KMS-11 (cell line): ENCODE measurements around the gene STAT5B.

Experiments
- H2AFZ ChIP-seq: fragments of 200-600 bp; sonication (generic); 2 replicates; pipeline ENCODE4 v1.6.1; 2016; ENCODE audit warnings: antibody characterized with exemption, mixed run types, low read depth
- H3K27ac ChIP-seq: fragments of 200-600 bp; sonication (generic); 2 replicates; pipeline ENCODE4 v1.6.1; 2016; ENCODE audit warnings: mild to moderate bottlenecking, mixed run types
- H3K27me3 ChIP-seq: fragments of 200-600 bp; sonication (generic); 2 replicates; pipeline ENCODE4 v1.6.1; 2017; ENCODE audit warnings: mild to moderate bottlenecking, low read depth, mixed run types, moderate library complexity; ENCODE audit not compliant: insufficient read depth
- H3K36me3 ChIP-seq: fragments of 200-600 bp; sonication (generic); 2 replicates; pipeline ENCODE4 v1.6.1; 2017; ENCODE audit warnings: mild to moderate bottlenecking, mixed run types; ENCODE audit not compliant: insufficient read depth
- H3K4me1 ChIP-seq: fragments of 200-600 bp; sonication (generic); 2 replicates; pipeline ENCODE4 v1.6.1; 2016; ENCODE audit warnings: mild to moderate bottlenecking, low read depth, mixed run types; ENCODE audit not compliant: poor library complexity, severe bottlenecking
- H3K4me2 ChIP-seq: fragments of 200-600 bp; sonication (generic); 2 replicates; pipeline ENCODE4 v1.7.0; 2016; ENCODE audit warnings: mild to moderate bottlenecking, mixed run types
- H3K4me3 ChIP-seq: fragments of 200-600 bp; sonication (generic); IDR thresholded peaks from 2 replicates; pipeline ENCODE4 v1.6.1; 2017; ENCODE audit warnings: low read depth, low read length, mixed read lengths; ENCODE audit not compliant: insufficient read depth
- H3K79me2 ChIP-seq: fragments of 200-600 bp; sonication (generic); 2 replicates; pipeline ENCODE4 v1.6.1; 2016; ENCODE audit warnings: low read depth, mixed run types; ENCODE audit not compliant: insufficient read depth
- H3K9ac ChIP-seq: fragments of 200-600 bp; sonication (generic); 2 replicates; pipeline ENCODE4 v1.6.1; 2016; ENCODE audit warnings: mild to moderate bottlenecking, mixed run types
- H4K20me1 ChIP-seq: fragments of 200-600 bp; sonication (generic); 2 replicates; pipeline ENCODE4 v1.6.1; 2016; ENCODE audit warnings: mild to moderate bottlenecking, mixed run types; ENCODE audit not compliant: insufficient read depth
- CTCF ChIP-seq: fragments of 200-600 bp; sonication (generic); conservative IDR thresholded peaks from 2 replicates; pipeline ENCODE4 v1.6.1; 2017; ENCODE audit warnings: low read depth, mild to moderate bottlenecking, antibody characterized with exemption, low read length, moderate library complexity, mixed read lengths

STAT5B gene

GRCh38 chr17:42273474-42274252 is 2.5 kb downstream of the STAT5B start:
- H3K79me2 ChIP-seq: peaks cover 43% of the 10 kb centered on the region
- H3K4me1 ChIP-seq: peaks cover 19% of the 10 kb centered on the region
- no peak overlapping the region for H3K27ac ChIP-seq
- H3K4me3 ChIP-seq: no peak overlapping the region
- H3K36me3 ChIP-seq: no peaks in the 10 kb centered on the region
- no peaks in the 10 kb centered on the region for H3K27me3 ChIP-seq
- no peak overlapping the region for H2AFZ ChIP-seq
- TF ChIP-seq CTCF: no peak
- no peak overlapping the region for H3K4me2 ChIP-seq
- no peaks in the 10 kb centered on the region for H4K20me1 ChIP-seq
- H3K9ac ChIP-seq: no peak overlapping the region

DNA sequence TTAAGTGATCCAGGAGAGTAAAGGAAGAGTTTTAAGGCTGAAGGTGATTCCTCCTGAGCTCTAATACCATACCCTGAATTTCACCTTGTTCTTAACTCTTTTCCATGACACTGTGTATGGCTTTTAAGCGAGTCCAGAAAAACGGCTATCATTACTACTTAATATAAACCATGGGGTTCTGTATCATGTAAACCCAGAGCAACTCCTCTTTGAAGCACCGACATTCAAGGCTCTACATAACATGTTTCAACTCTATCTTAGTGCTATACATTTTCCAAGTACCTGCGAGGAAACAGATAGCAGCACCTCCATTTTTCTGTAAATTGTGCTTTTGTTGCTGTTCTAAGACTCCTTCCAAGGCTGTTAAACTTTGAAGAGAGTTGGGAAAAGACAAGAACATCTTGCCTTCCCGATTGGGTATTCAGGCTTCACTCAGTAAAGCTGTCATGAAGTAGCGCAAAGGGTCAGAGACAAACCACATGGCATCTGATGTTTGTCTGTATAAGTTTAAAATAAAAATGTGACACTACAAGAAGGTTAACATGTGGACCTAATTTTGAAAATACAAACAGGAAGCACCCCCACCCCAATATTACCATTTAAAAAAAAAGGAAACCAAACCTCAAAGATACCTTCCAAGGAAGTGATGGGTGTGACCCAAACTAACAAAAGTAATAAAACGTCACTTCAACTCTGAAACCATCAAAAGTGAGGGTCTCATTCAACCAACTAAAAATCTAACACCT is 3.9 kb downstream of the STAT5B start:
- H4K20me1 ChIP-seq: no peaks in the 10 kb centered on the region
- no peak overlapping the region for H3K4me3 ChIP-seq
- no peak overlapping the region for H2AFZ ChIP-seq
- TF ChIP-seq CTCF: no peak
- no peak overlapping the region for H3K27ac ChIP-seq
- H3K4me1 ChIP-seq: peaks cover 19% of the 10 kb centered on the region
- no peak overlapping the region for H3K4me2 ChIP-seq
- peaks cover 50% of the 10 kb centered on the region for H3K79me2 ChIP-seq
- no peaks in the 10 kb centered on the region for H3K36me3 ChIP-seq
- H3K9ac ChIP-seq: no peak overlapping the region
- H3K27me3 ChIP-seq: no peaks in the 10 kb centered on the region

- Histone ChIP-seq H3K27me3 (no peaks in the 10 kb centered on the region), H3K4me1 (peaks cover 14% of the 10 kb centered on the region), H3K36me3 (no peaks in the 10 kb centered on the region), H3K79me2 (peaks cover 53% of the 10 kb centered on the region), H3K9ac (no peak overlapping the region), H3K4me2 (no peak overlapping the region), H3K27ac (no peak overlapping the region), H3K4me3 (no peak overlapping the region), H4K20me1 (no peaks in the 10 kb centered on the region), H2AFZ (no peak overlapping the region)
- no peak for TF ChIP-seq CTCF
Observed at GRCh38 chr17:42271779-42272035, 4.5 kb downstream of the STAT5B start.

- Histone ChIP-seq H3K9ac (no peak overlapping the region), H3K4me2 (no peak overlapping the region), H3K27ac (no peak overlapping the region), H3K4me1 (peaks cover 12% of the 10 kb centered on the region), H2AFZ (no peak overlapping the region), H4K20me1 (no peaks in the 10 kb centered on the region), H3K4me3 (no peak overlapping the region), H3K27me3 (no peaks in the 10 kb centered on the region), H3K36me3 (no peaks in the 10 kb centered on the region), H3K79me2 (peaks cover 56% of the 10 kb centered on the region)
- TF ChIP-seq CTCF: no peak
Observed at GRCh38 chr17:42271006-42271778, 5.0 kb downstream of the STAT5B start.
